Activated CD4-positive, alpha-beta T cell treated with anti-CD3 and anti-CD28 coated beads, Interleukin-2, amount 10 ng/mL, durations not matched to agents 24 days and 14 days (primary cell): ENCODE measurements around the gene MT1E. TPM values are rescaled to one million over a fixed set of nuclear protein-coding genes. Genes with fewer than 3 reads are reported as not detected.
A peak's percentile ranks its signal among the peaks of the same experiment; 100 is the strongest.
"Not testable (repeated sequence)": the region's sequence is repeated elsewhere in the genome, so short reads cannot be mapped to it uniquely, and the experiment has no call there.

ENCODE experiments used
- DNase-seq: peaks from one replicate; pipeline ENCODE4 v3.0.0; 2022
- H3K27ac Mint-ChIP-seq: one replicate; pipeline ENCODE4 v1.8.0; 2022; ENCODE audit warnings: mild to moderate bottlenecking, mixed read lengths
- H3K27me3 Mint-ChIP-seq: one replicate; pipeline ENCODE4 v1.8.0; 2022; ENCODE audit warnings: mixed read lengths
- H3K36me3 Mint-ChIP-seq: one replicate; pipeline ENCODE4 v1.8.0; 2022; ENCODE audit warnings: low read depth, mild to moderate bottlenecking, mixed read lengths
- H3K4me1 Mint-ChIP-seq: one replicate; pipeline ENCODE4 v1.8.0; 2021; ENCODE audit warnings: mixed read lengths
- H3K4me3 Mint-ChIP-seq: one replicate; pipeline ENCODE4 v1.8.0; 2022; ENCODE audit warnings: mild to moderate bottlenecking, moderate library complexity, mixed read lengths
- H3K9me3 Mint-ChIP-seq: one replicate; pipeline ENCODE4 v1.8.0; 2021; ENCODE audit warnings: mixed read lengths
- intact Hi-C: fragments of 100-400 bp; cut with micrococcal nuclease; formaldehyde crosslinking; loops from one replicate; pipeline ENCODE4 v1.15.1; 2023
- total RNA-seq: library from RNA; stranded (reverse); gene quantifications from 2 replicates; pipeline ENCODE4 v1.2.3, GENCODE V29; 2022

The MT1E gene
- total RNA-seq, 1 donor from 2014 or later: 136 TPM

DNA sequence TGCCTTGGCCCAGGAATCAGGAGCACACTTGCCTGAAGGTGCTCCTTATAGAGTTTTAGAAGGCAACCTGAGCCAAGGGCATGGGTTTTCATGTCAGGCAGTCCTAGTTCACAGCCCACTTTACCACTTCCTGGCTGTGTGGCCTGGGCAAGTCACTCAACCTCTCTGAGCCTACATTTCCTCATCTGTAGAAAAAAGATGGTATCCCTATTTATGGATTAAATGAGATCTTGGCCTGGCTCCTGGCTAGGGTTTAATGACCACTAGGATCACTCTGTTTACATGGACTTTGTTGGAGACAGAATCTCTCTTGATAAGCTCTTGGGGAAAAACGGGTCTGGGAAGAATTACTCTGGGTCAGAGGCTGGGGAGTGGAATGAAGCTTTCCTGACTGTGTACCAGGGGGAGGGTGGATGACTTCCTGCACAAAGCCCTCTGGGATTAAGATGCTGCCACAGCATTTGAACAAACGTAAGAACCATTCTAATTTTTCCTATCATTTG is 14.9 kb upstream of the MT1E start:
- no peaks in the 10 kb centered on the region for H3K9me3 Mint-ChIP-seq
- peak overlapping the region; percentile 96 for H3K4me3 Mint-ChIP-seq
- H3K27me3 Mint-ChIP-seq: no peaks in the 10 kb centered on the region
- H3K4me1 Mint-ChIP-seq: peaks cover 69% of the 10 kb centered on the region
- H3K36me3 Mint-ChIP-seq: peaks cover 5% of the 10 kb centered on the region
- no peak for DNase-seq
- intact Hi-C loops: loop anchor here (1.0 to 10.0 kb wide), 5 partner anchors 327 to 994 kb away; partner anchors contain the start of gene CCDC102A
- H3K27ac Mint-ChIP-seq: peak overlapping the region; percentile 98

GRCh38 chr16:56611281-56611833 is 14.2 kb upstream of the MT1E start:
- Mint-ChIP-seq H3K27ac (peak overlapping the region; percentile 98), H3K9me3 (no peaks in the 10 kb centered on the region), H3K4me1 (peaks cover 67% of the 10 kb centered on the region), H3K4me3 (peak overlapping the region; percentile 96), H3K27me3 (no peaks in the 10 kb centered on the region), H3K36me3 (peaks cover 5% of the 10 kb centered on the region)
- intact Hi-C loops: loop anchor here (5.0 to 10.0 kb wide), 4 partner anchors 326 to 993 kb away; partner anchors contain the start of gene CCDC102A
- DNase-seq: no peak

GRCh38 chr16:56613706-56614105 is 11.9 kb upstream of the MT1E start:
- DNase-seq: no peak
- intact Hi-C loops: loop anchor here (5.0 to 10.0 kb wide), 4 partner anchors 324 to 991 kb away; partner anchors contain the start of gene CCDC102A
- no peaks in the 10 kb centered on the region for H3K9me3 Mint-ChIP-seq
- H3K4me3 Mint-ChIP-seq: peak overlapping the region; percentile 52
- H3K27me3 Mint-ChIP-seq: no peaks in the 10 kb centered on the region
- peak overlapping the region; percentile 84 for H3K27ac Mint-ChIP-seq
- H3K4me1 Mint-ChIP-seq: peaks cover 63% of the 10 kb centered on the region
- H3K36me3 Mint-ChIP-seq: peaks cover 5% of the 10 kb centered on the region

GRCh38 chr16:56614549-56614991 is 11.0 kb upstream of the MT1E start:
- no peak for DNase-seq
- H3K27ac Mint-ChIP-seq: peak overlapping the region; percentile 84
- peaks cover 62% of the 10 kb centered on the region for H3K4me1 Mint-ChIP-seq
- H3K4me3 Mint-ChIP-seq: peak overlapping the region; percentile 52
- no peaks in the 10 kb centered on the region for H3K9me3 Mint-ChIP-seq
- no peaks in the 10 kb centered on the region for H3K36me3 Mint-ChIP-seq
- H3K27me3 Mint-ChIP-seq: no peaks in the 10 kb centered on the region
- intact Hi-C loops: loop anchor here (5.0 to 10.0 kb wide), 4 partner anchors 323 to 990 kb away; partner anchors contain the start of gene CCDC102A

- H3K27me3 Mint-ChIP-seq: no peaks in the 10 kb centered on the region
- H3K36me3 Mint-ChIP-seq: no peaks in the 10 kb centered on the region
- peaks cover 57% of the 10 kb centered on the region for H3K4me1 Mint-ChIP-seq
- no peak for DNase-seq
- no peak overlapping the region for H3K4me3 Mint-ChIP-seq
- intact Hi-C loops: loop anchor here (10.0 kb wide), 2 partner anchors 919 to 989 kb away; partner anchors contain the start of gene CCDC102A
- H3K9me3 Mint-ChIP-seq: no peaks in the 10 kb centered on the region
- peak overlapping the region; percentile 63 for H3K27ac Mint-ChIP-seq
These were observed 10.2 kb upstream of the MT1E start for GRCh38 chr16:56615353-56615752.

DNA sequence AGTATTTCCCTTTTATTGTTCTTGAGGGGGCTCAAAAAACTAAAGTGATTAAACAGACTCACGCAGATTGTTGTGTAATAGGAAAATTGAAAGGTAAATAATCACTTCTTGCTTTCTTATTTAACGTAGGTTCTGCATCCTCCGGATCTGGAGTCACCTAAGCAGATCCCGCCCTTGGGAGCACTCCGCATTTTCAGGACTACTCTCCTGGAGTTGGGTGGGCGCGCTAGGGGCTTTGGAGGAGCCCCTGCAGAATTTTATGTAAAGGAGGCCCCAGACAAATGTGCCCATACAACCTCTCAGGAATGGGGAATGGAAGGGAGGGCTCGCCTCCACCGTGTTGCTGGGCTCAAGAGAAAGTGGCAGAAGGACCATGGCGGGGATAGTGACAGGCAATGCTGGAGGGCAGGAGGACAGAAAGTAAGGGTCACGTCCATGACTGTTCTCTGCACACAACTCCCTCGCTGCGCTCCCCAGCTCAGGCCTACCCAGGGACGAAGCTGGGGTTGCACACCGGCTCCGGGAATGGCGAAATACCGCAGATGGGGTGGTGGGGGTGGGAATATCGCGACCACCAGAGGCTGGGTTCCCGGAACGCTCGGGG is 8.9 kb upstream of the MT1E start:
- DNase-seq: no peak
- Mint-ChIP-seq H3K4me1 (peaks cover 43% of the 10 kb centered on the region), H3K36me3 (no peaks in the 10 kb centered on the region), H3K4me3 (peak overlapping the region; percentile 86), H3K27me3 (no peaks in the 10 kb centered on the region), H3K27ac (peak overlapping the region; percentile 59), H3K9me3 (no peaks in the 10 kb centered on the region)
- intact Hi-C loops: loop anchor here (1.0 to 10.0 kb wide), 4 partner anchors 7 to 988 kb away; partner anchors contain the start of genes CCDC102A and MT1E

- peaks cover 41% of the 10 kb centered on the region for H3K4me1 Mint-ChIP-seq
- peak overlapping the region; percentile 86 for H3K4me3 Mint-ChIP-seq
- intact Hi-C loops: loop anchor here (1.0 to 10.0 kb wide), 4 partner anchors 8 to 987 kb away; partner anchors contain the start of genes CCDC102A and MT1E
- H3K27ac Mint-ChIP-seq: peak overlapping the region; percentile 67
- H3K36me3 Mint-ChIP-seq: no peaks in the 10 kb centered on the region
- H3K27me3 Mint-ChIP-seq: no peaks in the 10 kb centered on the region
- H3K9me3 Mint-ChIP-seq: no peaks in the 10 kb centered on the region
- DNase-seq: peak; percentile 92
These were observed 8.1 kb upstream of the MT1E start for GRCh38 chr16:56617212-56618085.

GRCh38 chr16:56618138-56618537 is 7.4 kb upstream of the MT1E start:
- H3K4me3 Mint-ChIP-seq: peak overlapping the region; percentile 86
- H3K27me3 Mint-ChIP-seq: no peaks in the 10 kb centered on the region
- DNase-seq: no peak
- no peaks in the 10 kb centered on the region for H3K9me3 Mint-ChIP-seq
- H3K36me3 Mint-ChIP-seq: no peaks in the 10 kb centered on the region
- peaks cover 38% of the 10 kb centered on the region for H3K4me1 Mint-ChIP-seq
- intact Hi-C loops: loop anchor here (10.0 kb wide), 2 partner anchors 917 to 987 kb away; partner anchors contain the start of gene CCDC102A
- H3K27ac Mint-ChIP-seq: no peak overlapping the region

DNA sequence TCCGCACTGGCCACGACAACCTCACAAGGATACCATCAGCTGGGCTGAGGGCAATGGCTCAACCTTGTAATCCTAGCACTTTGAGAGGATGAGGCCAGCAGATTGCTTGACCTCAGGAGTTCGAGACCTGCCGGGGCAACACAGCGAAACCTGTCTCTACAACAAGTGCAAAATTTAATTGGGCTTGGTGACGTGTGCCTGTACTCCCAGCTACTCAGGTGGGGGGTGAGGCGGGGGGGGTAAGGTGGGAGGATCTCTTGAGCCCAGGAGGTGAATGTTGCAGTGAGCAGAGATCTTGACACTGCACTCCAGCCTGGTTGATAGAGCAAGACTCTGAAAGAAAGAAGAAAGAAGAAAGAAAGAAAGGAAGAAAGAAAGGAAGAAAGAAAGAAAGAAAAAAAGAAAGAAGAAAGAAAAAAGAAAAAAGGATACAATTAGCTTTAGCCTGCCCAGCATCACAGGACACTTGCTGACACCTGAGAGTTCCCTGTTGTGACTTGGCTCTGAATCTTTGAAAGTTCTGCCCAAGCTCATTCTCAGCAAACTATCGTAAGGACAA is 5.2 kb upstream of the MT1E start:
- Mint-ChIP-seq H3K4me3 (no peak overlapping the region), H3K27ac (no peak overlapping the region), H3K9me3 (no peaks in the 10 kb centered on the region), H3K36me3 (no peaks in the 10 kb centered on the region), H3K27me3 (no peaks in the 10 kb centered on the region), H3K4me1 (peaks cover 23% of the 10 kb centered on the region)
- intact Hi-C loops: no loop called here
- DNase-seq: no peak

GRCh38 chr16:56621665-56622445 is 3.7 kb upstream of the MT1E start:
- H3K27me3 Mint-ChIP-seq, H3K36me3 Mint-ChIP-seq, H3K4me3 Mint-ChIP-seq, intact Hi-C loops, H3K27ac Mint-ChIP-seq, DNase-seq, H3K9me3 Mint-ChIP-seq: not testable (repeated sequence)
- H3K4me1 Mint-ChIP-seq: peaks cover 27% of the 10 kb centered on the region

DNA sequence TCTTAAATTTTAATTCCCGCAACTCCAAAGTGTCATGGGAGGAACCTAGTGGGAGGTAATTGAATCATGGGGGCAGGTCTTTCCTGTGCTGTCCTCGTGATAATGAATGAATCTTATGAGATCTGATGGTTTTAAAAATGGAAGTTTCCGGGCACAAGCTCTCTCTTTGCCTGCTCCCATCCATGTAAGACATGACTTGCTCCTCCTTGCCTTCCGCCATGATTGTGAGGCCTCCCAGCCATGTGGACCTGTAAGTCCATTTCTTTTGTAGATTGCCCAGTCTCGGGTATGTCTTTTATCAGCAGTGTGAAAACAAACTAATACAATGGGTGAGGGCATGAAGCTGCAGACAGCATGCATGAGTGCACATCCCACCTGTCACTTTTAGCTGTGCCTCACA is 2.4 kb upstream of the MT1E start:
- H3K27ac Mint-ChIP-seq, H3K9me3 Mint-ChIP-seq, DNase-seq, H3K27me3 Mint-ChIP-seq, H3K36me3 Mint-ChIP-seq, H3K4me3 Mint-ChIP-seq, intact Hi-C loops: not testable (repeated sequence)
- peaks cover 20% of the 10 kb centered on the region for H3K4me1 Mint-ChIP-seq

DNA sequence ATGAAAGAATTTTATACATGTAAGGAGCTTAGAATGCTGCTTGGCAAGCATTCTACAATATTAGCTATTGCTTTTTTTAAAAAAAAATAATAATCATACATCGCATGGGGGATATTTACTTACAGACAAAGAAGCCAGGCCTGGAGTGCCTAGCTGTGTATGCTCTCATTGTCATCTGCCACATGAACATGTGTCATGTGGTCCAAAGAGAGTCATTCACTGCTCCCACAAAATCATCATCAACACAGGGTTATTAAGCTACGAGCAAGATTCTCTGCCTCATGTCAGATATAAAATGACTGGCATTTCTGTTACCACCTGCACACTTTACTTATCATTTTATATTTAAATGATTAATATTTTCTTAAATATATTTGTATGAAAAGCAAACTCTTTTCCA is 1.9 kb upstream of the MT1E start:
- peaks cover under 1% of the 10 kb centered on the region for H3K27me3 Mint-ChIP-seq
- H3K9me3 Mint-ChIP-seq: no peaks in the 10 kb centered on the region
- no peak for DNase-seq
- no peak overlapping the region for H3K4me3 Mint-ChIP-seq
- intact Hi-C loops: no loop called here
- peaks cover 19% of the 10 kb centered on the region for H3K4me1 Mint-ChIP-seq
- no peaks in the 10 kb centered on the region for H3K36me3 Mint-ChIP-seq
- no peak overlapping the region for H3K27ac Mint-ChIP-seq
